Ovary (tissue), 3 donors: ENCODE results near the gene SLC16A5.

Experiments
- CTCF ChIP-seq, 3 donors: fragments of 450-650 bp in 2 of 3; fragments of 200-600 bp in 1 of 3; IDR thresholded peaks; one replicate each; pipeline versions ENCODE4 v1.5.1 to v1.8.0; 2016 to 2022; ENCODE audit warnings: antibody characterized with exemption in 3 of 3, mild to moderate bottlenecking in 1 of 3
- EP300 ChIP-seq: sonication (generic); formaldehyde crosslinking; IDR thresholded peaks from one replicate; pipeline ENCODE4 v1.6.1; 2017; ENCODE audit warnings: antibody characterized with exemption
- donor health status: DM: no; HTN: no; CAD: no.

GRCh38 chr17:75133001-75133400, 45.2 kb downstream of the SLC16A5 start:
- TF ChIP-seq CTCF (IDR thresholded peaks at IDR 0.05) (no peak), EP300 (no peak)
